Loucy (cell line): ENCODE results near the gene PODNL1.

Experiments
- EZH2phosphoT487 ChIP-seq: fragments of 200-600 bp; IDR thresholded peaks from 2 replicates; pipeline ENCODE4 v1.6.1; 2018; ENCODE audit warnings: antibody characterized with exemption, mild to moderate bottlenecking, moderate library complexity, borderline replicate concordance
- TF ChIP-seq, protein P1 (sequence below): fragments of 200-600 bp; sonication (generic); conservative IDR thresholded peaks from 2 replicates; pipeline ENCODE4 v1.5.1; 2014; ENCODE audit warnings: mild to moderate bottlenecking, antibody characterized with exemption, low read length

GRCh38 chr19:13985771-13986347 lies 47.6 kb upstream of the PODNL1 start:
- TF ChIP-seq, protein P1, sequence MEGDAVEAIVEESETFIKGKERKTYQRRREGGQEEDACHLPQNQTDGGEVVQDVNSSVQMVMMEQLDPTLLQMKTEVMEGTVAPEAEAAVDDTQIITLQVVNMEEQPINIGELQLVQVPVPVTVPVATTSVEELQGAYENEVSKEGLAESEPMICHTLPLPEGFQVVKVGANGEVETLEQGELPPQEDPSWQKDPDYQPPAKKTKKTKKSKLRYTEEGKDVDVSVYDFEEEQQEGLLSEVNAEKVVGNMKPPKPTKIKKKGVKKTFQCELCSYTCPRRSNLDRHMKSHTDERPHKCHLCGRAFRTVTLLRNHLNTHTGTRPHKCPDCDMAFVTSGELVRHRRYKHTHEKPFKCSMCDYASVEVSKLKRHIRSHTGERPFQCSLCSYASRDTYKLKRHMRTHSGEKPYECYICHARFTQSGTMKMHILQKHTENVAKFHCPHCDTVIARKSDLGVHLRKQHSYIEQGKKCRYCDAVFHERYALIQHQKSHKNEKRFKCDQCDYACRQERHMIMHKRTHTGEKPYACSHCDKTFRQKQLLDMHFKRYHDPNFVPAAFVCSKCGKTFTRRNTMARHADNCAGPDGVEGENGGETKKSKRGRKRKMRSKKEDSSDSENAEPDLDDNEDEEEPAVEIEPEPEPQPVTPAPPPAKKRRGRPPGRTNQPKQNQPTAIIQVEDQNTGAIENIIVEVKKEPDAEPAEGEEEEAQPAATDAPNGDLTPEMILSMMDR: no peak
- TF ChIP-seq EZH2phosphoT487: no peak
